Activated CD8-positive, alpha-beta T cell treated with anti-CD3 and anti-CD28 coated beads, Interleukin-2, amount 10 ng/mL, durations not matched to agents 7 days and 5 days (primary cell): ENCODE results near the gene DCTN3. TPM values are rescaled to one million over a fixed set of nuclear protein-coding genes. Genes with fewer than 3 reads are reported as not detected.

ENCODE experiments used
- ATAC-seq: fragments of 150-1000 bp; cut with Tn5 transposase; one replicate; pipeline ENCODE4 v1.10.0; 2021; ENCODE audit warnings: moderate library complexity
- CTCF ChIA-PET: fragments of 350-600 bp; sonication (Branson Sonifier 250); formaldehyde crosslinking; loops from one replicate; lab custom pipeline; 2021; ENCODE audit warnings: antibody characterized with exemption; lab: Charles Lee
- POLR2A ChIA-PET: fragments of 350-600 bp; sonication (Branson Sonifier 250); formaldehyde crosslinking; loops from one replicate; lab custom pipeline; 2021; ENCODE audit warnings: antibody characterized with exemption; lab: Charles Lee
- DNase-seq: peaks from one replicate; pipeline ENCODE4 v3.0.0-alpha.2; 2020
- H3K27ac Mint-ChIP-seq: one replicate; pipeline ENCODE4 v1.8.0; 2021; ENCODE audit warnings: mild to moderate bottlenecking, mixed read lengths
- H3K27me3 Mint-ChIP-seq: one replicate; pipeline ENCODE4 v1.8.0; 2021; ENCODE audit warnings: low read depth, mixed read lengths
- H3K36me3 Mint-ChIP-seq: one replicate; pipeline ENCODE4 v1.8.0; 2021; ENCODE audit warnings: low read depth, mixed read lengths
- H3K4me1 Mint-ChIP-seq: one replicate; pipeline ENCODE4 v1.8.0; 2021; ENCODE audit warnings: low read depth, mixed read lengths
- H3K4me3 Mint-ChIP-seq: one replicate; pipeline ENCODE4 v1.8.0; 2021; ENCODE audit warnings: mild to moderate bottlenecking, mixed read lengths
- H3K9me3 Mint-ChIP-seq: one replicate; pipeline ENCODE4 v1.8.0; 2022; ENCODE audit warnings: mixed read lengths; ENCODE audit not compliant: insufficient read depth
- total RNA-seq, 2 experiments: library from RNA; stranded (reverse); gene quantifications; one replicate each; pipeline ENCODE4 v1.2.3, GENCODE V29; 2021

Gene DCTN3
- total RNA-seq, 2 experiments from 2014 or later: 134 to 140 TPM

DNA sequence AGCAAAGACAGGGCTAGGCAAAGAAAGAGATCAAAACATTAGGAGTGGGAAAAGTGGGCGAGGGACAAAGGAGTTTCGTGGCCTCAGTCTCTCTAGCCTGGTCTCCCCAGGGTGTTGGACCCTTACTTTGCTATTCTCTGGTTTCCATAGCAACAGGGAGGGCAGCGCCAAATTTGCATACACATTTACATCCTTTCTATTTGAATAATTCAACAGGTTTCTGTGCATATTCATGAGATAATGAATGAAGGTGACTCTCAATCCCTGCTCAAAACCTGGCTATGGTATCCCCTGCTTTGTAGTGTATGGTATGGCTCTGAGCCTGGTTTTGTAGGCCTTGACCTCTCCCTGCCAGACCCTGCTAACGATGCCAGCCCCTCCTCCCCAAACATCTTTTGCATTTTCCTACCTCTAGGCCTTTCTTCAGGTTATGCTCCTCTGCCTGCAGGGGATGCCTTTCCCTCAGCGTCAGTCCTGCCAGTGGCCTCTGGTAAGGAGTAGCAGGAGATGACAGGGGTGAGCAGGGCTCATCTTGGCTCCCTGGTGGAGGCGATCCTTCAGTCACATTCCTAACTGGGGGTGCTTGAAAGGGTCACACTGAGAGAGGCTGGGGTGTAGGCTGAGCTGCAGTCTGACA lies 18.2 kb downstream of the DCTN3 start:
- ATAC-seq (no peak), DNase-seq (no peak)
- H3K9me3 Mint-ChIP-seq: no peaks in the 10 kb centered on the region
- CTCF ChIA-PET: interaction anchor here (1.0 to 4.8 kb wide), 8 partner anchors 9 to 198 kb away, joined by 3 to 51 read pairs (median 8); partner anchors contain the start of genes DCTN3, RPP25L and SIGMAR1
- H3K4me3 Mint-ChIP-seq: no peak overlapping the region
- no peaks in the 10 kb centered on the region for H3K4me1 Mint-ChIP-seq
- no peak overlapping the region for H3K27ac Mint-ChIP-seq
- POLR2A ChIA-PET: no interaction called here
- H3K36me3 Mint-ChIP-seq: no peaks in the 10 kb centered on the region
- H3K27me3 Mint-ChIP-seq: peaks cover 8% of the 10 kb centered on the region

DNA sequence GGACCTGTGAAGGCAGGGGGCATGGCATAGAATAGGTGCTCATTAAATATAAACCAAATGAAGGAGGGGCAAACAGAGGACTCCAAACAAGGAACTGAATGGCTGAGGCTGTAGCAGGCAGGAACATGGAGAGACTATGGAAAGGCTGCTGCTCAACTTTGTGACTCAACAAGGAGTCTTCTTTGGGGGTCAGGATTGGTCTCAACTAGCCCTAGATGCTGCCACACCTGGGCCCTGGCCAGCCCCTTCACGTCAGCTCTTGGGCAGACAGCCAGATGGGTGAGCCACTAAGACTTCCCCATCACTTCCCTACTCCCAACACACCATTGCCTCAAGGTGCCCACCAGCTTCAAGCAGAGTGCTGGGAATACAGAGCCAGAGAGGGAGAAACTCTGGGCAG lies 19.4 kb downstream of the DCTN3 start:
- Mint-ChIP-seq H3K27ac (no peak overlapping the region), H3K36me3 (no peaks in the 10 kb centered on the region), H3K27me3 (peaks cover 16% of the 10 kb centered on the region), H3K4me3 (no peak overlapping the region), H3K9me3 (no peaks in the 10 kb centered on the region), H3K4me1 (no peaks in the 10 kb centered on the region)
- DNase-seq (no peak), ATAC-seq (no peak)
- POLR2A ChIA-PET: no interaction called here
- CTCF ChIA-PET: interaction anchor here (0.7 to 1.0 kb wide), 4 partner anchors 9 to 197 kb away, joined by 3 read pairs; no protein-coding TSS in a partner anchor

DNA sequence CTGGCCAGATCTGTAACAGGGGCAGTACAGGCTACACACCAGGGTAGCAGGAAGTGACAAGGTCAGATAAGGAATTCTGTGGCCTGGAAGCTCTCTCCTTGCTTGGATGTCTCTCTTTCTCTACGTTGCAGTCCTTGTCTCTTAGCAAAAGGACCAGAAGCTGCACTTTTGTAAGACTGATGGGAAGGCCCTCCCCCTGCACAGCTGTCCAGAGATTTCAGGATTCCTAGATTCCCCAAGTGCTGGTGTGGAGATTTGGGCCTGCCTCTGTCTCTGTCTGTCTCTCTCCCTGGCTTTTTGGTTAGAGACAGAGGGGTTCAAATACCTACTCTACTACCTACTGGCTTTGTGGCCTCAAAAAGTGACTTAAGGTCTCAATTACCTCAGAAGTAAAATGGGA lies 20.7 kb downstream of the DCTN3 start:
- Mint-ChIP-seq H3K27ac (no peak overlapping the region), H3K9me3 (no peaks in the 10 kb centered on the region), H3K4me3 (no peak overlapping the region), H3K36me3 (no peaks in the 10 kb centered on the region), H3K4me1 (no peaks in the 10 kb centered on the region), H3K27me3 (peaks cover 17% of the 10 kb centered on the region)
- CTCF ChIA-PET: interaction anchor here (0.6 to 1.3 kb wide), 5 partner anchors 13 to 195 kb away, joined by 3 to 7 read pairs (median 3); partner anchors contain the start of genes DCTN3 and RPP25L
- no peak for ATAC-seq
- DNase-seq: no peak
- POLR2A ChIA-PET: interaction anchor here (0.5 kb wide), 1 partner anchor 159 kb away, joined by 5 read pairs; no protein-coding TSS in a partner anchor

DNA sequence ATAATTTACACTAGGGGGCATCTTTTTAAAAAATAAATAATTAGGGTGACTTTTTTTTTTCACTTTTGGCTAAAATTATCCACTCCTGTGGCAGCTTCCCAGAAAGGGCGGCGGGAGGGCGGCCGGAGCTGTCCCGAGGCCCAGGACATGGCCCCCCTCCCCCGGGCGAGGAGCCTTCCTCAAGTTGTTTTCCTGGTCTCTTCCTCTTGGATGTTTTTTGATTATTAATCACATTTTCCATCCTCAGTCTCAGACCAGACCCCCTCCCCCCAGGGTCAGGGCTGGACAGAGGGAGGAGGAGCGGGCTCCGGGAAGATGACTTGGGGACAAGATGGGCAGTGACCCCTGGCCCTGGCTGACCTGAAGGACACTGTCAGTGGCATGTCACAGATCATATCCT lies 26.1 kb downstream of the DCTN3 start:
- ChIA-PET CTCF (interaction anchor here (0.6 kb wide), 1 partner anchor 10 kb away, joined by 3 read pairs; no protein-coding TSS in a partner anchor), POLR2A (interaction anchor here (1.2 kb wide), 1 partner anchor 9 kb away, joined by 5 read pairs; no protein-coding TSS in a partner anchor)
- no peaks in the 10 kb centered on the region for H3K9me3 Mint-ChIP-seq
- no peak overlapping the region for H3K27ac Mint-ChIP-seq
- ATAC-seq (no peak), DNase-seq (no peak)
- H3K27me3 Mint-ChIP-seq: peaks cover 51% of the 10 kb centered on the region
- no peak overlapping the region for H3K4me3 Mint-ChIP-seq
- no peaks in the 10 kb centered on the region for H3K36me3 Mint-ChIP-seq
- H3K4me1 Mint-ChIP-seq: peaks cover 21% of the 10 kb centered on the region

DNA sequence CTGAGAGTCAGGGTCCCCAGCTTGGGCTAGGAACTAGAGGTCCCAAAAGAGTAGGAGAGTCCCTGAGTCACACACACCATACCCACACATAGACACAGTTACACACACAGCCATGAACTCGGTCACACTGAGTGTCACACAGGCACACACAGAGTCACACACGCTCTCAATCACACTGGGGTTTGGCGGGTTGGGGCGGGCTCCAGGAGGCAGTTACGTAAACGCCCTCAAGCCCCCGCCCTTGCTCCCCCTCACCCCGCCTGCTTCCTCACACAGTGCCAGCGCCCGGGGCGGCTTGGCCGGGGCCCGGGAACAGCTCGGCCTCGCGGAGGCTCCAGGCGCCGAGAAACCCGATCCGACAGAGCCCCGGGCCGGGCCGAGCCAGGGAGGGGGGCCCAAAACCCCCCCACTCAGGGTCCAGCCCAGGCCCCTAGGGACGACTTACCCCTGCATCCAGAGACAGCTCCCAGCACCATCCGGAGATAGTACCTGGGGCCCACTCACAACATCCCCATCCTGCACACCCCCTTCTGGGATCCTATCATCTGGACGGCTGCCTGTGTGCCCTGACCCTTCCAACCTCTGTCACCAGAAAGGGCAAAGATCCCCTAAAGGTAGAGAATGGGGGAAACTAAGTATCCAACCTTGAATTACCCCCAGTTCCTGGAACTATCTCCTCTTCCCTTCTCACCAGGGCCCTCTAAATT lies 27.2 kb downstream of the DCTN3 start:
- no peak overlapping the region for H3K4me3 Mint-ChIP-seq

DNA sequence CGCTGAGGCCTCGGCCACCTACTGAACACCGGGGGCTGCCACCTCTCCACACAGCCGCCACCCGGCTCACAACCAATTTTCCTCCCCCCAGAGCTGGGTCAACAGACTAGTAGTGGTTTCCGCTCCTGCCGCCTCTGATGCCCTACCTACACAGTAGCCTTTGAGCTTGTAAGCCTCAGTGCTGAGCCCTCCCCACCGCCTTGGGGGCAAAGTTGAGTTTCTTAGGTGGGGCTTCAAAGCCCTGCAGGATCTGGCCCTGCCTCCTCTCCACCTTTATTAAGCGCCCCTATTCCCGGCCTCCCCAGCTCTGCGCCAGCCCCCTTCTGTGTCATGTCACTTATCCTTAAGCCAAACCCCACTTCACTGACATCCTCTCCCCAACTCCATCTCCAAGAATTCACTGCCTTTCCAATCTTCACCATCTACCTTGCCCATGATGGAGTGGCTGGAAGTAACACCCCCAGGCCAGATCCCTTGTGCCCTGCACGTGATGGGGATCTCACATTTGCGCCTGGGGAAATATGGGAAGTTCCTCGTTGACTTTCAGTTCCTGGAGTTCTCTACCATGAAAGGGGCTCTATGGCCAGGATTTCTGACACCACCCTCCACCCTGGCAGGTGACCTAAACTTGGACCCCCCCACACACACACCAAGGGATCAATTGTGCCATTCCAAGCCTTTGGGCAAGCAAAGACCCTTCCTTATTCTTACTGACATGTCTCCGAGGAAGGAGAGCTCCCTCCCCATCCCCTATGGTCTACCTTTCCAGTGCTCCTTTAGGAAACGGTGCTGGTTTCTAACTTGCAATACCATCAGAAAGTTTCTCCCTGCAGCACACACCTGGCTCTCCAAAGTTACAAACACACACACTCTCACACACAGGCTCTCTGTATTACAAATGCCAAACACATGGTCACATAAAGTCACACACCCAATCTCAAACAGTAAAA lies 28.1 kb downstream of the DCTN3 start:
- DNase-seq (no peak), ATAC-seq (no peak)

More for the DNA sequence above, 27.2 kb downstream of the DCTN3 start:
- DNase-seq (no peak), ATAC-seq (no peak)
- Mint-ChIP-seq H3K36me3 (no peaks in the 10 kb centered on the region), H3K27ac (no peak overlapping the region), H3K27me3 (peaks cover 62% of the 10 kb centered on the region), H3K9me3 (no peaks in the 10 kb centered on the region), H3K4me1 (peaks cover 25% of the 10 kb centered on the region)
- ChIA-PET CTCF (interaction anchor here (1.4 to 2.9 kb wide), 4 partner anchors 11 to 45 kb away, joined by 3 to 32 read pairs (median 13); no protein-coding TSS in a partner anchor), POLR2A (interaction anchor here (1.5 kb wide), 1 partner anchor 11 kb away, joined by 3 read pairs; no protein-coding TSS in a partner anchor)

DNA sequence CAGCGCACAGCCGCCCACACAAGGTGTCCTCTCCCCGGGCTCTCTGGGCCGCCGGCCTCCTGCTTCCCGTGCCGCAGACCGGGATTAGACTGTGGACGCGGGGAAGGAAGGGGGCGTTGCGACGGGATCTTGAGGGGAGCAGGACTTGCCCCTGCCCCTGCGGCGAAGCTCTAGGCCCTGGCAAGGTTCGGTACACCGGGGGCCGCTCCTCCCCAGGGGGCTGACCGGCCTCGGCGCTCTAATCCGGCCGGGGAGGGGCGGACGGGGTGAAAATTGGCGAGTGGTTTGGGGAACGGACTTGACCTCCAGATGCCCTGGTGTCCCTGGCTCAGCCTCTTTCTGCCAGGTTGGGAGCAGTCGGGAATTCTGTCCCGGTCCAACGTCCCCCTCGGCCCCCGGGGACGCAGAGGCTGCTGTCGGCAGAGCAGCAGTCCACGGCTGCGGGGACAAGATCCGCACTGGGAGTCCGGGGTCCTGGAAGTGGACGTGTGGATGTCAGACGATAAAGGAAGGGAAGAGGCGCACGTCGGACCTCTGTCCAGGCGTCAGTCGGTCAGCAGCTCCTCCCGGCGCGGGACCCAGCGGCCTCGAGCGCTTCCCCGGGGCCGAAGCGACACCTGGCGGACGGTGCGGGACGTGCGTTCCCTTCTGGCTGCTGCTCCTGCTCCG lies 28.9 kb downstream of the DCTN3 start:
- Mint-ChIP-seq H3K36me3 (no peaks in the 10 kb centered on the region), H3K27ac (no peak overlapping the region), H3K9me3 (no peaks in the 10 kb centered on the region), H3K4me3 (peak overlapping the region; percentile 39), H3K4me1 (peaks cover 25% of the 10 kb centered on the region), H3K27me3 (peaks cover 74% of the 10 kb centered on the region)
- ChIA-PET CTCF (interaction anchor here (0.7 to 2.9 kb wide), 23 partner anchors 9 to 202 kb away, joined by 3 to 32 read pairs (median 4); partner anchors contain the start of gene SIGMAR1), POLR2A (no interaction called here)
- peak; percentile 82 for DNase-seq
- ATAC-seq: peak; percentile 86

More for the DNA sequence above, 28.1 kb downstream of the DCTN3 start:
- H3K36me3 Mint-ChIP-seq: no peaks in the 10 kb centered on the region
- H3K4me1 Mint-ChIP-seq: peaks cover 25% of the 10 kb centered on the region
- H3K4me3 Mint-ChIP-seq: no peak overlapping the region
- ChIA-PET CTCF (interaction anchor here (0.7 to 2.9 kb wide), 22 partner anchors 8 to 203 kb away, joined by 3 to 32 read pairs (median 4); partner anchors contain the start of gene SIGMAR1), POLR2A (interaction anchor here (1.5 kb wide), 1 partner anchor 12 kb away, joined by 3 read pairs; no protein-coding TSS in a partner anchor)
- no peaks in the 10 kb centered on the region for H3K9me3 Mint-ChIP-seq
- H3K27me3 Mint-ChIP-seq: peaks cover 70% of the 10 kb centered on the region
- no peak overlapping the region for H3K27ac Mint-ChIP-seq

DNA sequence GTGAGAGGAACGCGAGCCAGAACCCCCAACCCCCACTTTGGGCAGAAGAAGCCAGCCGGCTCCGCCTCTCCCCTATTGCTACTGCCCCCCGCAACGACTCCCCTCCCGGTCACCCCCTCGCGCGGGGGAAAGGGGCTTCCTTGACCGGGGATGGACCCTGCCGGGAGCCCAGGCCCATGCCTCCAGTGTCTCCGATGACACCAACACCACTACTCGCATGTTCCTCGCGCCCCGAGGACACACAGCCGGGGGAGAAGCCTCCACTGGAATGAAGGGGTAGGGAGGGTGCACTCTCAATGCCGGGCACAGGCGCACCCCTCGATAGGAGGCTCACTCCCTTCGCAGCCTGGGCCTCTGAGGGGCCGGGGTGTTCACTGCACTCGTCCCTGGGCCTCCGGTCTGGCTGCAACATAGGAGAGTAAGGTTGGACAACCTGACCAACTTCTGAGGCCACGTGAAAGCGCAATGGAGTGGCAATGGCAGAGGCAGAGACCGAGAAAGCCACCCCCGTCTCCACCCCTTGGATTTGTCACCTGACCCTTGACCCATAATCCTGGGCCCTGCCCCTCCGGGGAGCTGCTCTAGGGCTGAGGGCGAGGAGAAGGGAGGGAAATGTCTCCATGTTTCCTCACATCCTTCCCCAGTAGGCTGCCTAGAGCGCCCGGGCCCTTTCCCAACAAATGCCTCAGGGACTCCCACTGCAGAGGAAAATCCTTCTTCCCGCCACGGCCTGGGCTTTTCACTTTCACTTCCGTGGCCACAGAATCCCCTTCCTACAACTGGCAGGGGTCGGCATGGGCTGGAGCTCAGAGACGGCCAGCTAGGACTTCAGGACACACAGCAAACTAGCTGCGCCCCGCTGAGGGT lies 29.7 kb downstream of the DCTN3 start:
- Mint-ChIP-seq H3K36me3 (no peaks in the 10 kb centered on the region), H3K4me1 (peaks cover 25% of the 10 kb centered on the region), H3K27me3 (peaks cover 78% of the 10 kb centered on the region), H3K4me3 (peak overlapping the region; percentile 39), H3K9me3 (no peaks in the 10 kb centered on the region), H3K27ac (no peak overlapping the region)
- ChIA-PET CTCF (interaction anchor here (0.8 to 2.9 kb wide), 11 partner anchors 8 to 187 kb away, joined by 3 to 32 read pairs (median 4); partner anchors contain the start of gene SIGMAR1), POLR2A (no interaction called here)
- ATAC-seq (no peak), DNase-seq (no peak)

DNA sequence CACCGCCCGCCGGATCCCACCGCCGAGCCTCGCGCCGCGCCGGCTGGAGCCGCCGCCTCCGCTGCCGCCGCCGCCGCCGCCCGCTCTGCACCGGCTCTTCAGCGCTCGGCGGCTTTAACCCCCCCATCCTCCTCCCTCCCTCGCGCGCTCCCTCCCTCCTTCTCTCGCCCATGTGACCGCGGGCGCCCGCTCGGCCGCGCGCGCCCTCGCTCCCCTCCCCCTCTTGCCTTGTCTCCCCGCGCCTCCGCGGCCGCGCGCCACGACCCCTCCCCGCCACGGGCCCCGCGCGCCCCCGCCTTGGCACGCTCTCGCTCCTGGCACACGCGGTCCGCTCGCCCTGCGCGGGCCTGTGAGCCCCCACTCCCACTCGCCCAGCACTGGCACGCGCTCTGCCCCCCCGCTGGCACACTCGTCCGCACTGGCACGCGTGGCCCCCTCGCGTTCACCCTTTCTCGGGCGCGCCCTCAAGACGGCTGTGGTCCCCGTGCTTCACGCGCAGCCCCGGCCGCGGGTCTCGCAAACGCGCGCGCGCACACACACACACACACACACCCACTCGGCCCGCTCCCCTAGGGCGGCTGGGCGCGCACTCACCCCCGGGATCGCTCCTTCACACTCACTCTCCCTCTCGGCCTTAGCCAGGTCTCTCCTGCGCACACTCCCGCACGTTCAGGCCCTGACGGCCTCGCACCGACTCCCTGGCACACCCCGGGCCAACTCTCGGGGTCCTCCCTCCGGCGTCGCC lies 30.5 kb downstream of the DCTN3 start, which contains the start of gene CNTFR:
Gene CNTFR, minus strand, starts transcription at position 89 of the 745 bp plus-strand sequence. CDS start 20,743 bp downstream, outside the sequence.
- no peak within 1 kb of the TSS for H3K27ac Mint-ChIP-seq
- no peaks in the 10 kb centered on the region for H3K36me3 Mint-ChIP-seq
- no peak for DNase-seq
- ChIA-PET CTCF (interaction anchor here (1.9 kb wide), 1 partner anchor 14 kb away, joined by 5 read pairs; no protein-coding TSS in a partner anchor), POLR2A (no interaction called here)
- H3K4me3 Mint-ChIP-seq: peak within 1 kb of the TSS; percentile 39
- H3K27me3 Mint-ChIP-seq: peaks cover 78% of the 10 kb centered on the region
- H3K4me1 Mint-ChIP-seq: peaks cover 25% of the 10 kb centered on the region
- no peaks in the 10 kb centered on the region for H3K9me3 Mint-ChIP-seq
- no peak for ATAC-seq
